Colonic mucosa (tissue), 4 donors: ENCODE measurements around the gene CPA4. TPM values are rescaled to one million over a fixed set of nuclear protein-coding genes. Genes with fewer than 3 reads are reported as not detected.
"Not testable (repeated sequence)": the region's sequence is repeated elsewhere in the genome, so short reads cannot be mapped to it uniquely, and the experiment has no call there.

Experiments used
- DNase-seq: peaks from one replicate; pipeline ENCODE4 v3.0.0-alpha.2; 2020
- H3K27ac ChIP-seq: fragments of 200-600 bp; one replicate; pipeline ENCODE4 v1.8.0; 2021
- H3K27me3 ChIP-seq: fragments of 200-600 bp; one replicate; pipeline ENCODE4 v1.8.0; 2021
- H3K36me3 ChIP-seq: fragments of 200-600 bp; one replicate; pipeline ENCODE4 v1.8.0; 2021
- H3K4me1 ChIP-seq: fragments of 200-600 bp; one replicate; pipeline ENCODE4 v1.8.0; 2021; ENCODE audit warnings: mild to moderate bottlenecking
- H3K4me3 ChIP-seq: fragments of 200-600 bp; one replicate; pipeline ENCODE4 v1.8.0; 2021
- H3K9ac ChIP-seq, 2 donors: one replicate each; pipeline ENCODE4 v1.7.0; 2013; ENCODE audit warnings: control low read depth in 2 of 2, low read depth in 2 of 2, low read length in 2 of 2
- H3K9me3 ChIP-seq: fragments of 200-600 bp; one replicate; pipeline ENCODE4 v1.8.0; 2021
- intact Hi-C: fragments of 100-400 bp; cut with DNase I; formaldehyde crosslinking; loops from one replicate; pipeline ENCODE4 v1.14.1; 2022
- total RNA-seq, 2 donors: library from RNA; stranded (reverse); fragmentation: NEBNext Ultra II Directional in 1 of 2; extraction: Animal tissue kit (Norgen Biotek cat#: 25700) in 1 of 2; gene quantifications; one replicate each; pipeline ENCODE4 v1.2.1, GENCODE V29; 2021
- TF ChIP-seq, protein P1 (sequence below): fragments of 200-600 bp; IDR thresholded peaks from one replicate; pipeline ENCODE4 v1.8.0; 2022; ENCODE audit warnings: antibody characterized with exemption, mild to moderate bottlenecking
- donor health status: healthy.
- donor health status: DM: no; HTN: no; CAD: no.
- donor health status: DM: no; HTN: no; CAD: no.

Gene CPA4
- total RNA-seq, 2 donors from 2014 or later: not detected

DNA sequence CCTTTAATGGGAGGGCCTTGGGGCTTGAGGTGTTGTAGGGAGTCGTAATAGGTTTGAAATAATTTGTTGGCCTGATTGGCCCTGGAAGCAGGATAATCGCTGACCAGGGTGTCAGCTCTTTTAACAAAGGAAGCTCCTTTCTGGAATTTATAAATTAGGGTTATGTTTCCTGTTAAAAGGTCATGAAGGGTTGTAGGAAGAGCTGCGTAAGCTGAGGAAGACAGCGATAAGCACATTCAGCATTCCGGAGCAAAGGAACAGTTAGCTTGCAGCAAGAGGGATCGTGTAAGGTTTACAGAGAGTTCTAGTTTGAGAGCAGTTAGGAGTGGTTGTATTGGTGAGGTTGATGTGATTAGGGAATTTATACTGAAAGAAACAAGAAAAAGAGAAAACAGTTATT, 21.3 kb downstream of the CPA4 start:
- intact Hi-C loops: no loop called here
- Histone ChIP-seq H3K27me3 (no peaks in the 10 kb centered on the region), H3K27ac (no peak overlapping the region), H3K4me3 (no peak overlapping the region), H3K36me3 (no peaks in the 10 kb centered on the region), H3K9ac (no peak overlapping the region), H3K4me1 (no peaks in the 10 kb centered on the region), H3K9me3 (no peaks in the 10 kb centered on the region)
- TF ChIP-seq, protein P1, sequence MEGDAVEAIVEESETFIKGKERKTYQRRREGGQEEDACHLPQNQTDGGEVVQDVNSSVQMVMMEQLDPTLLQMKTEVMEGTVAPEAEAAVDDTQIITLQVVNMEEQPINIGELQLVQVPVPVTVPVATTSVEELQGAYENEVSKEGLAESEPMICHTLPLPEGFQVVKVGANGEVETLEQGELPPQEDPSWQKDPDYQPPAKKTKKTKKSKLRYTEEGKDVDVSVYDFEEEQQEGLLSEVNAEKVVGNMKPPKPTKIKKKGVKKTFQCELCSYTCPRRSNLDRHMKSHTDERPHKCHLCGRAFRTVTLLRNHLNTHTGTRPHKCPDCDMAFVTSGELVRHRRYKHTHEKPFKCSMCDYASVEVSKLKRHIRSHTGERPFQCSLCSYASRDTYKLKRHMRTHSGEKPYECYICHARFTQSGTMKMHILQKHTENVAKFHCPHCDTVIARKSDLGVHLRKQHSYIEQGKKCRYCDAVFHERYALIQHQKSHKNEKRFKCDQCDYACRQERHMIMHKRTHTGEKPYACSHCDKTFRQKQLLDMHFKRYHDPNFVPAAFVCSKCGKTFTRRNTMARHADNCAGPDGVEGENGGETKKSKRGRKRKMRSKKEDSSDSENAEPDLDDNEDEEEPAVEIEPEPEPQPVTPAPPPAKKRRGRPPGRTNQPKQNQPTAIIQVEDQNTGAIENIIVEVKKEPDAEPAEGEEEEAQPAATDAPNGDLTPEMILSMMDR: no peak
- DNase-seq: no peak

DNA sequence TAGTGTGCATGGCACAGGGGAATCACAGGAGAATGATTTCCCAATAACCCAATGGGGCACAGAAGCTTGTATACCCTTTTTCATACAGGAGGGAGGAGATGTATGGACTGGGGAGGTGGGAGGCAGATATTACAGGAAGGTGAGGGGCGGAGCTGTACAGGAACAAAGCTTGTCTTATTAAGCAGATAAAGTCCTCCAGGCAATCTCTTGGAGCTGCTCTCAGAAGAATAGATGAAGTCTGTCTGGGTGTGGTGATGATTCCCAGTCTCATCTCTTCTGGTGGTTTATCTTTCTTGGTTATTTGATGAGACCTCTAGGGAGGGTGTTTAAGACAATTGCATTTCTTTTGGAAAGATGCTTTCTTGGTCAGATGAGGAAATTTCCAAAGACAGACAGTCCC, 26.6 kb downstream of the CPA4 start:
- no peaks in the 10 kb centered on the region for H3K9me3 ChIP-seq
- H3K36me3 ChIP-seq: no peaks in the 10 kb centered on the region
- no peak overlapping the region for H3K9ac ChIP-seq
- H3K27me3 ChIP-seq: no peaks in the 10 kb centered on the region
- H3K27ac ChIP-seq: no peak overlapping the region
- TF ChIP-seq, protein P1: no peak
- intact Hi-C loops: no loop called here
- H3K4me1 ChIP-seq: no peaks in the 10 kb centered on the region
- no peak for DNase-seq
- H3K4me3 ChIP-seq: no peak overlapping the region

DNA sequence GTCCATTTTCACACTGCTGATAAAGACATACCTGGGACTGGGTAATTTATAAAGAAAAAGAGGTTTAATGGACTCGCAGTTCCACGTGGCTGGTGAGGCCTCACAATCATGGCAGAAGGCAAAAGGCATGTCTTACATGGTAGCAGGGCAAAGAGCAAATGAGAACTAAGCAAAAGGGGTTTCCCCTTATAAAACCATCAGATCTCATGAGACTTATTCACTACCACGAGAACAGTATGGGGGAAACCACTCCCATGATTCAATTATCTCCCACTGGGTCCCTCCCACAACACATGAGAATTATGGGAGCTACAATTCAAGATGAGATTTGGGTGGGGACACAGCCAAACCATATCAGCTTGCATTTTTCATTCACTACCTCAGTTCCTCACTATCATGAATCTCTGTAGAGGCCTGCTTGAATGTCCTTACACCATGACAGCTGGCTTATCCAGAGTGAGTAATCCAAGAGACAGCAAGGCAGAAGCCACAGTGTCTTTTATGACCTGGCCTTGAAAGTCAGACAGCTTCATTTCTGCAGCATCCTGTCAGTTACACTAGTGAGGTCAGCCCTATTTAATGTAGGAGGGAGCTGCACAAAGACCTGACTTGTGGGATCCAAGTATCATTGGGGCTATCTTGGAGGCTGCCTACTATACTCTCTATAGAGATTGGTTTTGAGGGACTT, 28.7 kb downstream of the CPA4 start:
- H3K27me3 ChIP-seq, H3K36me3 ChIP-seq, H3K27ac ChIP-seq, DNase-seq, H3K9me3 ChIP-seq, H3K4me3 ChIP-seq, intact Hi-C loops, H3K4me1 ChIP-seq, H3K9ac ChIP-seq: not testable (repeated sequence)

DNA sequence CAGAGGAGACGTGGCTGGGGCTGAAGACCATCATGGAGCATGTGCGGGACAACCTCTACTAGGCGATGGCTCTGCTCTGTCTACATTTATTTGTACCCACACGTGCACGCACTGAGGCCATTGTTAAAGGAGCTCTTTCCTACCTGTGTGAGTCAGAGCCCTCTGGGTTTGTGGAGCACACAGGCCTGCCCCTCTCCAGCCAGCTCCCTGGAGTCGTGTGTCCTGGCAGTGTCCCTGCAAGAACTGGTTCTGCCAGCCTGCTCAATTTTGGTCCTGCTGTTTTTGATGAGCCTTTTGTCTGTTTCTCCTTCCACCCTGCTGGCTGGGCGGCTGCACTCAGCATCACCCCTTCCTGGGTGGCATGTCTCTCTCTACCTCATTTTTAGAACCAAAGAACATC, 29.7 kb downstream of the CPA4 start:
- intact Hi-C loops: no loop called here
- Histone ChIP-seq H3K36me3 (no peaks in the 10 kb centered on the region), H3K9ac (no peak overlapping the region), H3K9me3 (no peaks in the 10 kb centered on the region), H3K27me3 (no peaks in the 10 kb centered on the region), H3K27ac (no peak overlapping the region), H3K4me1 (no peaks in the 10 kb centered on the region), H3K4me3 (no peak overlapping the region)
- TF ChIP-seq, protein P1: no peak
- DNase-seq: no peak

DNA sequence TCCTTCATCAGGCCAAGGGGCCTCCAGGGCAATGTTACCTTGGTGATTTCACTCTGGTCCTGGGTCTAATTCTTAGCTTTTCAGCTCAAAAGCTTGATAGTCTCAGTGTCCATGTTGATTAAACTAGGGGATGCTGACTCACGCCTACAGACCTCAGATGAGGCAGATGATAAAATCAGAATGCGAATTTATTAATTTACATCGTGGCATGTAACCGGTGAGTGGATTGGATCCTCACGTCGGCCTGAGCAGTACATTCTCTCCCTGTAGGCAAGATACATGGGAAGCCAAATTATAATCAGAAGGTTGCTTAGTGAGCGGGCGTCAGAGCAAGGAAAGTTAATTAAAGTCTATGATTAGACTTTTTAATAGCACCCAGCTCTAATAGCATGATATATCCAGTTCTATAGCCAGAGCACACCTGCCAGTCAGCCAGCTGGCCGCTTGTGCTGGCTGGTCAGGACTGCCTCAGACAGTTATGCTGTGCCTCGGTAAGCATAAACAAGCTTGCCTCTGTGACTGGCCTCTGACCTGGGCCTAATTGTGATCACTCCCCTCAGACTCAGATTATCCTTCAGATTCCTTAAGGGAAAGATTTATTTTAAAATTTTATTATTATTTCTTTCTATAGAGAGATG, 31.5 kb downstream of the CPA4 start:
- H3K27me3 ChIP-seq: no peaks in the 10 kb centered on the region
- intact Hi-C loops: no loop called here
- H3K36me3 ChIP-seq: no peaks in the 10 kb centered on the region
- no peak overlapping the region for H3K4me3 ChIP-seq
- H3K4me1 ChIP-seq: no peaks in the 10 kb centered on the region
- no peak overlapping the region for H3K9ac ChIP-seq
- no peaks in the 10 kb centered on the region for H3K9me3 ChIP-seq
- no peak for DNase-seq
- no peak overlapping the region for H3K27ac ChIP-seq
- TF ChIP-seq, protein P1: no peak

DNA sequence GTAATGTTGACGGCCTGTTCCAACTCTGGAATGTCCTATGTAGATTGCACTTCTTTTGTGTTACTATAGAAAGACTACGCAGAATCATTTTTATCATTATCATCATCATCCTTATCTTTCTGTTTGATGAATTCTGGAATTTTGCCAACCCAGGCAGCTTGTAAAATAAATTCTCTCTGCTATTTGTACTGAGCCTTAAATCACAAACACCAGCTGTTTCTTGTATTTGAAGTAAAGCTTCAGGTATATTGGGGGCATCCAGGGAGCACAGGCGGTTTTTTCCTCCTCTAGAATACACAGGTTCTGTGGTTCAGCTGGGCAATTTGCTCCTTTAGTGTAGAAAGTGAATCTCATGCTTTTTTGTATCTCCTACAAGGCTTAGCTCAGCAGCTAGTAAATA, 36.7 kb downstream of the CPA4 start:
- H3K9ac ChIP-seq: no peak overlapping the region
- TF ChIP-seq, protein P1: no peak
- H3K27me3 ChIP-seq: no peaks in the 10 kb centered on the region
- H3K9me3 ChIP-seq: no peaks in the 10 kb centered on the region
- DNase-seq: no peak
- no peak overlapping the region for H3K27ac ChIP-seq
- H3K36me3 ChIP-seq: no peaks in the 10 kb centered on the region
- no peak overlapping the region for H3K4me3 ChIP-seq
- intact Hi-C loops: no loop called here
- no peaks in the 10 kb centered on the region for H3K4me1 ChIP-seq
